Stimulated activated CD4-positive, alpha-beta T cell treated with anti-CD3 and anti-CD28 coated beads, Interleukin-12 subunit alpha, Interleukin-12 subunit beta, amount 100 ng/mL, for 48 hours (primary cell): ENCODE measurements around the gene PCARE.

ENCODE experiments used
- DNase-seq, 3 donors: peaks; one replicate each; pipeline ENCODE4 v3.0.0-alpha.2; 2020; ENCODE audit warnings: low read depth in 2 of 3, low spot score in 1 of 3

The PCARE gene

GRCh38 chr2:29039718-29040480, 34.4 kb downstream of the PCARE start:
- DNase-seq, result no peak

- DNase-seq, result no peak
Observed at GRCh38 chr2:29035016-29035745, 39.1 kb downstream of the PCARE start.

- no peak for DNase-seq
Observed at GRCh38 chr2:29033656-29034055, 40.7 kb downstream of the PCARE start.

- DNase-seq, result no peak
Observed at GRCh38 chr2:29033172-29033571, 41.2 kb downstream of the PCARE start.

GRCh38 chr2:29032189-29032588, 42.1 kb downstream of the PCARE start:
- no peak for DNase-seq

- no peak for DNase-seq
Observed at GRCh38 chr2:29031046-29031445, 43.3 kb downstream of the PCARE start.

GRCh38 chr2:29025711-29026110, 48.6 kb downstream of the PCARE start:
- no peak for DNase-seq

GRCh38 chr2:29024882-29025430, 49.4 kb downstream of the PCARE start:
- no peak for DNase-seq

- no peak for DNase-seq
Observed at GRCh38 chr2:29023188-29023587, 51.1 kb downstream of the PCARE start.

- no peak for DNase-seq
Observed at GRCh38 chr2:29022679-29023078, 51.6 kb downstream of the PCARE start.

GRCh38 chr2:29021886-29022285, 52.4 kb downstream of the PCARE start:
- no peak for DNase-seq

- no peak for DNase-seq
Observed at GRCh38 chr2:29017716-29018435, 56.4 kb downstream of the PCARE start.

- no peak for DNase-seq
Observed at GRCh38 chr2:29016504-29016903, 57.8 kb downstream of the PCARE start.

GRCh38 chr2:29015701-29016470, 58.4 kb downstream of the PCARE start:
- DNase-seq, result no peak

GRCh38 chr2:29014811-29015421, 59.4 kb downstream of the PCARE start:
- DNase-seq, result peak; percentile 49 to 61 (median 58)

- DNase-seq, result peak in 1 of 3 donors; percentile 8
Observed at GRCh38 chr2:29014331-29014730, 60.0 kb downstream of the PCARE start.

- DNase-seq, result no peak
Observed at GRCh38 chr2:29013057-29013780, 61.1 kb downstream of the PCARE start.

GRCh38 chr2:29012211-29012681, 62.1 kb downstream of the PCARE start:
- DNase-seq, result no peak
